Stimulated activated CD4-positive, alpha-beta T cell treated with anti-CD3 and anti-CD28 coated beads, Interleukin-2, amount 100 ng/mL, for 48 hours (primary cell): Measurements from ENCODE around the gene HTRA3.
"Not testable (repeated sequence)": the region's sequence is repeated elsewhere in the genome, so short reads cannot be mapped to it uniquely, and the experiment has no call there.

ENCODE experiments used
- DNase-seq, 2 donors: peaks; one replicate each; pipeline ENCODE4 v3.0.0-alpha.2; 2020

The HTRA3 gene

GRCh38 chr4:8331575-8331955 lies 62.0 kb downstream of the HTRA3 start:
- DNase-seq, result no peak

DNA sequence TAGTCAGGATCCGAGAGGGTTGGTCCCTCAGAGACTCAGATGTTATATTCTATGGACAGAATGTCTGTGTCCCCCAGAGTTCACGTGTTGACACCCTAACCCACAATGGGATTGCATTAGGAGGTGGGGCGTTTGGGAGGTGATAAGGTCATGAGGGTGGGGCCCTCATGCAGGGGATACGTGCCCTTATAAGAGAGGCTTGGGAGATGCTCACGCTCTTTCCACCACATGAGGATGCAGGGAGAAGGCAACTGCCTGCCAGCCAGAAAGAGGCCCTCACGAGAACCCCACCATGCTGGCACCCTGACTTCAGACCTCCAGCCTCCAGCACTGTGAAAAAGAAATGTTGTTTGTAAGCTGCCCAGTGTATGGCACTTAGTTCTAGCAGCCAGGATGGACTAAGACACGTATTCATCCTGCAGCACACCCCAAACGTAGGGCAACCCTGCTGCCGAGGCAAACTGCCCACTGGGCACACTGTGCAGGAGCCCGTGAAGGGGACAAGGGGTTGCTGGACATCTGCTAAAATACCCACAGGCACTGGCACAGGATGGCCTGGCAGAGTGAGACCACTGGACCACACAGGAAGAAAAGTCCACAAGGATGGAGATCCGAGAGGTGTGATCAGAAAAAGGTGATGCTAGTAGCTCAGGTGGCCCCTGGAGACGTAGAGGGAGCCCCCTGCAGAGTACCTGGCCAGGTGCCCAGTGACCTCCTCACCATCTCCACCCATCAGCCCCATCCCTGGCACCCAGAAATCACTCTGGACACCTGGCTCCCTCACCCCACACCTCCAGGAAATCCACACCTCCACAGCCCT lies 62.7 kb downstream of the HTRA3 start:
- DNase-seq, result no peak

GRCh38 chr4:8332891-8333331 lies 63.4 kb downstream of the HTRA3 start:
- no peak for DNase-seq

DNA sequence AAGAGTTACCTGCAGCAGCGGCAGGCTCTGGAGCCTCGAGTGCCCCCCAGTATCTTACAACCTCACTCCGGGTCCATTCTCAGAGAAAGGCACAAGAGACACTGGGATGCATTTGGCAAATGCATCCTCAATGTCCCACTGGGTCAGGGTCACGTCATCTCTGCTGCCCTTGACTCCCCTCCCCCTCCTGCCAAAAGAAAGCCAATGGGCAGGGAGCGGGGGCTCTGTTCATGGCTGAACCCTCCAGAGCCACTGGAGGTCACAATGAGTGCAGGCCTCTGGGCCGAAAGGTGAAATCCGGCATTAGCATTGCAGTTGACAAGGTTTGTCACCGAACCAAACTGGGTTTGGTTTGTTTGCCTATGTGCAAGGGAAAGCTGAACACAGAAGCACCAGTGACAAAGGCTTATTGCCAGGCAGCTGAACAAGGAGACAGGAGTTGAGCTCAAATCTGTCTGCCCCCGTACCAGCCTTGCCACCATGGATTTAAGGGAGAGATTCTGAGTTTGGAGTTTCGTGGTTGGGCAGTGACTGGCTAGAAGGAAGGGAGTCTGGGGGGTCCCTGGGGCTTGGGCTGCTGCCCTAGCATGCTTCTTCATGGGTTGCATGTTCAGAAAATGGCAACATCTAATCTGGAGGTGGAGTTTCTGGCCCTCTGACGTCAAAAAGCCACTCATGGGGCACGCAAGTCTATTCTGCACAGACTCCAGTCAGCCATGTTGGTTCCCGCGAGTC lies 64.3 kb downstream of the HTRA3 start:
- DNase-seq, result no peak

DNA sequence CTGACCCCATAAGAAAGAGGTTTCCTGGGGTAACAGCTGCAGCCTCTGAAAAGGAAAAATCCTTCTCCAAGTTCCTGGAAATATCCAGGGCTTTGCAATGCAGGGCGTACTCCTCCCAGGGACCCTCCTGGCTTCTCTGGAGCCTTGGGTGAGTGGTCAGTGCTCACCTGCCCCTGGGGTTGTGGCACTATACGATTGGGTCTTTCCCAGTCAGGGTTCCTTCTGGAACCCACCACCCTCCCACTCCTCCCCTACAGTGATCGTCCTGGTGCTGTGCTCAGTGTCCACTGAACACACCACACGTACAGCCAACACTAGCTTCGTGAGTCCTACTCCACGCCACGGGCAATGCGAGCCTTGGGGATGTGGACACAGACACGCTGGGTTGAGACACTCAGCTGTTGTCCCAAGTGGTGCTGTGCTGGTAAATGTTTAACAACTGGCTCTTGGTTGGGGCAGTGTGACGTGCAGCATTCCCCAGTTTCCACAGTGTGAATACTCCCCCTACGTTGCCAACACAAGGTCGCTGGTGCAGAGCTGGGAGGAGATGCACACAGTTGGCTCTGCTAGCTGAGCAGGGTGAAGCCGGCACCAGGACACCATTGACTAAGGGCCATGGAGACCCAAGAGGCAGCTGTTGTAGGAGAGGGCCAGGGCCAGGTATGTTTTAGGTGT lies 65.4 kb downstream of the HTRA3 start:
- DNase-seq, result no peak

- DNase-seq, result no peak
These were observed 66.3 kb downstream of the HTRA3 start for GRCh38 chr4:8335848-8336247.

DNA sequence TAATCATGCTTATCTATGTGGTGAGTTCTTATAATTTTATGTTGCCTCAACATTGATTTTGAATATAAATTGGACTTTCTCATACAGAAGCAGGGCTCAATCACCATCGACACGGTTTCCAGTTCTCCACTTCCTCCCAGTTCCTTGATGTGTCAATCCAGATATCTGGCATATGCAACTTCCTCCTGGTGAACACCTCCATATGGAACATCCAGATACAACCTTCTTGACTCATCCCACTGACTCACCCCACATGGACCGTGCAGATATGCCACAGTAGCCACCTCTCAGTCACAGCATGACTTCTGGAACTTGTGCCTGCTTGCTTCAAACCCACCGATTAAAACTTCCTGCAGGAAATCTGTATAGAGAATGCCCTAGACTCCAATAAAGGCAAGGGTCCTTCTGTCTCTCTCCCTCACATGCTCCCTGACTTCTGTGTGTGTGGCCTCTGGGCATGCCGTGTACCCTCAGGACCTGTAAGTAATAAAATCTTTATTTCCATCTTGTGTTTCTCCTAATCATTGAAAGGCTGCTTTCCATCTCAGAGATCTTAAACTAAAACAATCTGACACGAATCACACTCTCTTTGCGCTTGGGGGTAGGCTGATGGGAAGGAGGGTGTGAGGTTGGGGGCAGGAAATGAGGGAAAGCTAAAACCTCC lies 67.0 kb downstream of the HTRA3 start:
- DNase-seq, result no peak

- no peak for DNase-seq
These were observed 68.9 kb downstream of the HTRA3 start for GRCh38 chr4:8338351-8338961.

DNA sequence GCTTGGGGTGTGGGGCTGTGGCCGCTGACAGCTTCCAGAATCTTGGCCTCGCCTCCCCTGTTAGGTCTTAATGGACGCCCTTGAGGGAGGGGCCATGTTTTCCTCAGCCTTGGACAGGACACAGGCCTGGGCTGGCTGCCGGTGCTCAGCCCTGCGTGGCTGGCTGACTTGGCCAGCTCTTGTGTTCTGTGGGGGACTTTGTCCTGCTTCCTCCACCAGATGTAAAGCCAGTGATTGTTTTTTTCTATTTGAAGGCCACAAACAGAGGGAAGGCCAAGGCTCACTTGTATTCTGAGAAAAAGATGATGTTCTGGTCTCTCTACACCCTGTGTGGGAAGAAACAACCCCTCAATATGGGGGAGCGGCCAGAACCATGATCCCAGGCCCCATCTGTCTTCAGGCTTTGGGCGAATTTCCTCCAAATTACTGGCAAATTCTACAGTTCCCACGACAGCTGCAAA lies 71.3 kb downstream of the HTRA3 start:
- DNase-seq, result no peak

DNA sequence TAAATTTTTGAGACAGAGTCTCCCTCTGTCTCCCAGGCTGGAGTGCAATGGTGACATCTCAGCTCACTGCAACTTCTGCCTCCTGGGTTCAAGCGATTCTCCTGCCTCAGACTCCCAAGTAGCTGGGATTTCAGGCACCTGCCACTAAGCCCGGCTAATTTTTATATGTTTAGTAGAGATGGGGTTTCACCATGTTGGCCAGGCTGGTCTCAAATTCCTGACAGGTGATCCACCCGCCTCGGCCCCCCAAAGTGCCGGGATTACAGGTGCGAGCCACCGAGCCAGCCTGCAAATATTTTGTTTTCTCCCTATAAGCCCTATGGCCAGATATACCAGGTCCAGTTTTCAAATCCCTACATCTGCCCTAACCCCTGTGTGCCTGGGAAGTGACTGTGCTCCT lies 71.7 kb downstream of the HTRA3 start:
- not testable (repeated sequence) for DNase-seq

- no peak for DNase-seq
These were observed 72.1 kb downstream of the HTRA3 start for GRCh38 chr4:8341691-8342090.

DNA sequence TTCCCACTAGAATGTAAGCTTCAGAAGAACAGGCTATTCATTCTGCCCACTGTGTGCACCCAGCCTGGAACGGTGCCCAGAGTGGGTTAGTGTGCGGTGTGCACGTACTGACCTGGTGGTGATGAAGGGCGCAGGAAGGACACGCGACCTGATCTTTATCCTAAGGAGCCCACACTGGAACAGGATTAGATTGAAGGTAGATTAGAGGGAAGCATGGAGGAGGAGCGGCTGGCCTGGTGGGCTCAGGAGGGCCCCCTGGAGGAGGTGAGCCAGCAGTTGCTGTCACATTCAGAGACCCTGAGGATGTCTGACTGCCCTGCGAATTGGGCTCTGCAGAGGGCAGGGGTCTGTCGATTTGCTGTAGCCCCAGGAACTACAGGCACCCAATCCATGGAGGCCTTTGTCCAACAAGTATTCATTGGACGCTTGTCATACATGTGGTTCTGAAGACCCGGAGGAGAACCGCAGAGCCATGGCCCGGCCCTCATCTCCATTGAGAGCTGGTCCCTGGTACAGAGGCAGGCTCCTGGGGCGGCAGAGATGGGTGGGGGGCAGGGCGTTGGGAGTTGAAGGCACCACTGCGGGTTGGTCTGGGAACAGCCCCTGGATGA lies 73.2 kb downstream of the HTRA3 start:
- DNase-seq, result no peak

GRCh38 chr4:8343262-8343966 lies 73.9 kb downstream of the HTRA3 start:
- DNase-seq, result no peak

DNA sequence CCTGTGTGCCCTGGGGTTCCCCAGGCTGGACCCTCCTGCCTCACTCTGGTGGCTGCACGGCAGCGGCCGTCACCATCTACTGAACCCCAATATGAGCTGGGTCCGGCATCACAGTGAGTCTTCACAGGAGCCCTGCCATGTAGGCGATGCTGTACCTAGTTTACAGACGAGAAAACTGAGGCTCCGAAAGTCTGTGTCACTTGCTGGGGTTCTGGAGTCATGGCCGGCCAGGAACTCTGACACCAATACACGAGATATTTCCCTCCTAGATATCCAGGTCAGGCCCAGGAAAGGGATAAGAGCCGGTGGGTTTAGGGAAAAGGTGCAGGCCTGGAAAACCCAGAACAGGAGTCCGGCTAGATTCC lies 74.4 kb downstream of the HTRA3 start:
- no peak for DNase-seq

- no peak for DNase-seq
These were observed 74.8 kb downstream of the HTRA3 start for GRCh38 chr4:8344377-8344776.

DNA sequence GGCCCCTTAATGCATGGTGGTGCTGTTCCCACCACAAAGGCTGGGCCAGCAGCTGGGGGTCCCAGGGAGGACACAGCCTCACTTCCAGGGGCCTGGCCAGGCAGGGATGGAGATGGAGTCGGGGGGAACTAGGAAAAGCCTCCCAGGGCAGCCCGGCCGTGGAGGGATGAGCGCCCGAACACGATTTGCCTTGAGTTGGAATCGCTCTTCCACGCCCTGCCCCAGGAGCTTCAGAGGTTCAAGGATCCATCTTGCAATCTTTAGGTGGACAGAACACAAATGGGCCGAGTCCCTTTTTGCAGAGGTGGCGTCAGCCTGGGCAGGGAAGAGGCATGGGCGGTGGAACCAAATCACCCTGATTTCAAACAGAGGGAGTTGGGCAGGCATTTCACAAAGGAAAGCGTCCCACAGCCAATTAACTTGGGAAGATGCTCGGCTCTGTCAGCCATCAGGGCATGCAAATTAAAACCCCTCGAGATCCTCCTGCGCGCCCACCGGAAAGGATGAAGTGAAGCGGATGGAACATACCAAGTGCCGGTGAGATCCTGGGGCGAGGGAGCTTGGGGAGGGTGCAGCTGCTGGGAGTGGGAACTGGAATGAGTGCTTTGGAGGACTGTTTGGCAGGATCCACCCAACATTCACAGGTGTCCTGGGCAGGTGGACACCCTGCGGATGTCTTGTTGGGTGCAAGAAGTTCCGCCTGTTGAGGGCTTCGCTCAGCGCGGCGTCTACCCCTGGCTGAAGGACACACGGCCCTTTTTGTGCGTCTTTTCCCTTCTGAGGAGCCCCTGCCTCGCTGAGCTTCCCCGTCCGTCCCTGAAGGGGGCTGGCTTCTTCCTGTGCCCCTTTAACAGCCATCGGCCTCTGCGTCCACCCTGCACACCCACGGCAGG lies 75.7 kb downstream of the HTRA3 start:
- DNase-seq, result no peak

- DNase-seq, result no peak
These were observed 76.6 kb downstream of the HTRA3 start for GRCh38 chr4:8345946-8346814.

DNA sequence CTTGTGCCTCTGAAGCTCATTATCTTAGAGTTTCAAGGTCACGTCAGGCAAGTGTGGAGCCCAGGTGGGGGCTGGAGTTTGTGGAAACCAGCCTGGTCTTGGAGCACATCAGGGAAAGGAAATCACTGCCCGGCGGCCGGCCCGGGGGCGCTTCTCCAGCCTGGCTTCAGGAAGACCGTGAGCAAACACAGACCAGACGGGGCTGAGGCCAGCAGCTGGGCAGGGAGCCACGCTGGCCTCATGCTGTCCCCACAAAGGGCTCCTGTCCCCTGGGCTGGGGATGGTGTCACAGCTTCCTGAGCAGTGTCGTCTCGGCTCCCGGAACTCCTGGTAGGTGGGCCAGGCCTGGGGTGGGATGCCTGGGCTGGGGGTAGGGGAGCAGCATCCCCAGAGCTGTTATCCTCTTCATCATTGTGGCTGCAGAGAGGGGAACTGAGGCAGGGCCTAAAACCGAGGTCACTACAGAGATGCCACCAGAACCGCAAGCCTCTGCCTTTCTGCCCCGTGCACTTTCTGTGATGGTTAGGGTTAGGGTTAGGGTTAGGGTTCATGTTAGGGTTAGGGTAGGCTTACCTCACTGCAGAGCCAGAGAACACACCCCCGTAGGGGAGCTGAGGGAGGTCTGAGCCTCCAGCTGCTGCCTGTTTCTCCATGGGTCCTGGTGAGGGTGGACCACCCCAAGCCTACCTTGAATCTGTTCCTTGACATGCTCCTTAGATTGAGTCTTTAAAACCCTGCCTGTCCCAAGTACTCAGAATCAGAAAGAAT lies 77.5 kb downstream of the HTRA3 start:
- no peak for DNase-seq

GRCh38 chr4:8347660-8348059 lies 78.1 kb downstream of the HTRA3 start:
- no peak for DNase-seq
